ENCODE measurements around the gene TEX2.

Gene TEX2

DNA sequence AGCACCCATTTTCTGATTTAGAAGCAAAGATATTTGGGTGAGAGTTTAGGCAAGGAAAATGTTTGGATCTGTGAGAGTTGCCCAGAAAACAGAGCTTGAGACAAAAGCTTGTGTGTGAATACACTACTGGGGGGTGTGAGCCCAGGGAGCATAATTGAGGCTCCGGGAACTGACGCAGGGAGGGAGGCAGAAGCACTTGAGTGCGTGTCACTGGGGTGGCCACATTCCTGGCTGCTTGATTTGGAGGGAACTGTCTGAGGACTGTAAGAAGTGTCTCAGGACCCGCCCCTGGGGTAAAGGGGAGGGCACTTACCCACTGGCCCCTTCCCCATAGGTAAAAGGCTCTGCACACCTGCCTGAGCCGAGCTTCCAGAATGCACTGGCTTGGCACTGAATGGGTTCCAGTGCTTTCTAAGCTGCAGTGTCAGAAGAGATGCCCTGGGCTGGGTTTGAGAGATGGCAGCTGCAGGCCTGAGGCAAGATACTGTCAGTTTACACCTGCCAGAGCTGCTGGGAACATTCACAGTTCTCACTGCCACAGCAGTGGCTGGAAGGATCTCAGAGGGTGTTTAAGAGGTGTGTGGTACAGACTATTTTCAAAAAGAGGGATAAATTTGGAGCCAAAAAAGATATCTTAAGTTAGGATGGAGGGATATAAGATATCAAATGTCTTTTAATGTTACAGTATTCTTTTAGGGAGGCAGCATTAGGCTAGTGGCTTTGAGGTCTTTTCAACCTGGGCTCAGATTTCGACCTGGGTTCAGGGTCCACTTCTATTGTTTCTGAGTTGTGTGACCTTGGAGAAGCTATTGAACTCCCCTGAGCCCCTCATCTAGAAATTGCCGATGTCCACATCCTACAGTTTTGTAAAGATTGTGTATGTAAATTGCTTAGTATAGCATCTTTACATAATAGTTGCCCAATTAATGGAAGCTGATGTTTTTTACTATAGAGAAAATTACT lies 6.9 kb upstream of the TEX2 start:
- no peak for DNase-seq (ENCODE audit: low read depth)

DNA sequence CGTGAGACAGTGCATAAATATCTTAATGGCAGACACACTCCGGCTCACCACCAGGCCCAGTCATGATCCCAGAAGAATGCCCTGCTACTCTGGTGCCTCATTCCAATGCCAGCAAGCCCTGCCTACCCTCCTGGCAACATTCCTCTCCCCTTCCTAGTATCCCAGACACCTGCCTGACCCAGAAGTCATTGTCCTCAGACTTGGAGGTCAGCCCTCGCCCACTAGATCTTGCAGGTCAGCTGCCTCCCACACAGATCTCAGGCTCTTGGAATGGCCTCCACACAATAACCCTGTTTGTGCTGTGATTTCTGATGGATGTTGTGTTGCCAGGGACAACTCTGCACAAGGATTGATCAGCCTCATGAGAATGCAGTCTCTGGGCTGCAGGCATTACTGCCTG lies 1.8 kb upstream of the TEX2 start:
- no peak for DNase-seq (ENCODE audit: low read depth)

DNA sequence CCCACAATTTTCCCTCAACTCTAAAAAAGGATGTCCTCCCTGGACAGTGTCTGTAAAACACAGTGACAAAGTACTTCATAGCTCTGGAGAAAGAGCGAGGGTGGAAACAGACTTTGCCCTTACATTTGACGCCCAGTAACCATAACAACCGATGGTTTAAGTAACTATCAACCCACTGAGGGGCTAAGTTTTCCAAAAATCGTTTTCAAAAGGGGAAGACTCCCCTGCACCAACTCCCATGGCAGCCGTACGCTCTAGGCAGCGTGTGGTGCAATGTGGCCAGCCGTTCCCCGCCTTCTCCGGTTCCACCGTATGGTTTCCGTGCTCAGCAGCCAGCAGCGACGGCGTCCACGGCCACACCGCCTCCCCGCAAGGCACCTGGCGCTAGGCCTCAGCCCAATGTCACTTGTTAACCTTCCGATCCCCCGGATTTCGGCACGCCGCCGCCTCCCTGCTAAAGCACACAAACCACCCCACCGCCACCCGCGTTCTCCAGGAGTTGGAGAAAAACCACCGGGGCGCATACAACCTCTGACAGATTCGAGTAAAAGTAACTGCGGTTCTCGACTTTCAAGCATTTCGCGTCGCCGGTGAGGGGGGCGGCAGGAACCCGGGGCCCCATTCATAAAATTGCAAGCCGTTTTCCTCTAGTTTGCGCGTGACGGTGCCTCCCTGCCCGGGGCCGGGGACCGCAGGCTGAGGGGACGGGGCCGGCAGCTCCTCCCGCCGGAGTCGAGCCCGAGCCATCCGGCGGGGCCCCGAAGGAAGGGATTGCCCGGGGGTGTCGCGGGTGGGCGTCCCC lies 661 bp downstream of the TEX2 start:
- DNase-seq (ENCODE audit: low read depth), result peak; percentile 36

DNA sequence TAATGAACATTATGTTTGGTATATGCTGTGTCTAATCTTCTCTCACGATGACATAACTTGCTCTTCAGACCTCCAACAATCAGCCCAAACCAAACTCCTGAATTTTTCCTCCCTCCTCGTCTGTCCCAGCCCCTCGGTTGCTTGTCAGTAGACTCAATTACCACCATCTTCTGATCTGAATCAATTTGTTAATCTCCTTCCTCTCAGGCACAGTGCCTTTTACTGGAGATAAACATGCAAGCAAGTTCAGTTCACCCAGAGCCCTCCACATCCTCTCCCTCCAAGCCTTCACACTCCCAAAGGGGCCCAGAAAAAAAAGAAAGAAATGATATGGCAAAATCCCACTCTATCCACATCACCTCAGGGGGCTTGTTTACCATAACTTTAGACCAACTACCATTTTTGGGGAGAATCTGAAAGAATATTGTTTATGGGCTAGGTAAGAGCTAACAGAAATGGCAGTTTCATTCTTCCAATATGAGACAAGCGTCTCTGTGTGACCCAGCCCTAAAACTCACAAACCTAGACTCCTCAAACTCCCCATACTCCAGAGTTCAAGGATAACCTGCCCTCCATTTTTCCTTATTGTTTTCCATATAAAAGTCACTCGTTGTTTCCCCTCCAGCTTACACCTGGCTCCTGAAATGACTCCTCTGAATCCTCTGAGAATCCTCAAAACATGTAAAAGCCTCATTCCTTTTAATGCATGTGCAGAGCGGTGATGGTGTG lies 1.5 kb downstream of the TEX2 start:
- no peak for DNase-seq (ENCODE audit: low read depth)

DNA sequence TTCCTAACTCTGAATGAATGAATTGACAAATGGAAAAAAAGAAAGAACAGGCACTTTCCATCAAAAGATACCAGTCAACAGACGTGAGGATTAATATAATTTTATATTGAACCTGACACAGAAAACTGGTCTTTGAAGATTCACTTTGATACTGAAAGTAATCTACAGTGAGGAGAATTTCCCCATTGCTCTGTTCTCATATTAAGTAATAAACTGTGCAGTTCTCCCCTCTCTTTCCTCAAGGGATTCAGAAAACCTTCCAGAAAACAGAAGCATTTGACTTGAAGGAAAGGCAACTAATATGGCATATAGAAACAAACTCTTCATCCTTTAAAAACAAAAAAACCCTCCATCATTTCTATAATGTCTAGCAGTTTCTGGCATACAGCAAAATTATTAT lies 2.2 kb downstream of the TEX2 start:
- DNase-seq (ENCODE audit: low read depth), result no peak

DNA sequence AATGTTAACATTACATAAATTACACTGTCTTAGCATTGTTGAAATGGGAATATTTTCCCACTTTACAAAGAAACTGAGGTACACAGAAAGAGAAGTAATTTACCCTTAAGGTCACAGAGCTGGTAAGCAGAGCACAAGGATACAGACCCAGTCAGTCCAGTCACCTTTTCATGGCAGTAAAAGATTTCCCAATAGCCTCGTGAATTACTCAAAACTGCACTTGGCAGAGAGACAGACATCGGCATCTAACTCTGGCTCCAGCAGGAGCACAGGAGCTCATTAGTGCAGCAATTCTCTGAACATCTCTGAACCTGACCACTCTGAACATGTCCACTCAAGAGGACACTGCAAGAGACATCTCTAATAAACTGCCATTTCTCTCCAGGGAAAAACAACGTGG lies 3.1 kb downstream of the TEX2 start:
- DNase-seq (ENCODE audit: low read depth), result no peak

DNA sequence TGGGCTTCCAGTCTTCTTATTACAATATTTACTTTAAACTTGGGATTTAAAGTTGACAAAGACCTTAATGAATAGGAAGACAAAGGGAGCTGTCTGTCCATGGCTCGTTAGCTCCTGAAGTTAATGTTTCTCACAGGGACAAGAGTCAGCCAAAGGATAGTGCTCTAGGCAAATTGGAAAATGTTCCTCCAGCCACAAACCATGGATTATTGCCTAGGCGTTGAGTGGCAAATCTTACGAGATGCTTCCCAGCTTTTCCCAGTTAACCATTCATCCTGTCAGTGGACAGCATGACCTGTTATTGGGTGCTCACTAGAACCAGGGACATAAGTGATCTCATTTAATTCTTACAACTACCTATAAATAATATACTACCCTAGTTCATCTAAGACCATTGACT lies 3.6 kb downstream of the TEX2 start:
- DNase-seq (ENCODE audit: low read depth), result no peak

DNA sequence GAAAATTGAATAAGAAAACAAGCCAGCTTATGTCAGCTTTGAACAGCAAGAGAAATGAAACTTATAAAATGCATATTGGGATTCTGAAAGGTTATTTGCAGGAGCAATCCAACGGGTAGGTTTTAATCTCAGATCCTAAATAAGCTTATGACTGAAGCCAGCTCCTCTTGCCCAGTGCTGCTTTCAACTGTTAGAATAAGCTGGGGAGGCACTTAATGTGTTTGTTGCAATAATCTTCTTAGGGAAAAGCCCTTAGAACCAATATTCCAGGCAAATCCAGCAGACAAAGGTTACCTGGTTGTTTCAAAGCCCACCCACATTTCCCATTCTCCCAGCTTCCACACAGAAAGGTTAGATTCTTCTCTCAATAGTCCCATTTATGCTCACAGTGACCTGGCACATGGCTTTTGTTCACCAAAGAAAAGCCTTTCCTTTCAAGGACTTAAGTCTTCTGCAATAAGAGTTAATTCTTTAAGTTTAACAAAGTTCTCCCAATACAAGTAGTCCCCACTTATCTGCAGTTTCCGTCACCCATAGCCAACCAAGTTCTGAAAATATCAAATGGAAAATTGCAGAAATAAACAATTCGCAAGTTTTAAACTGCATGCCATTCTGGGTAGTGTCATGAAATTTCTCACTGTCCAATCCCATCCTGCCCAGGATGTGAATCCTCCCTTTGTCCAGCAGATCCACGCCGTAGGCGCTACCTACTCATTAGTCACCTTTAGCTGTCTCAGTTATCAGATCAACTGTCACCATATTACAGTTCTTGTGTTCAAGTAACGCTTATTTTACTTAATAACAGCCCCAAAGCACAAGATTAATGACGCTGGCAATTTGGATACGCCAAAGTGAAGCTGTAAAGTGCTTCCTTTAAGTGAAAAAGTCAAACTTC lies 5.9 kb downstream of the TEX2 start:
- DNase-seq (ENCODE audit: low read depth), result no peak

DNA sequence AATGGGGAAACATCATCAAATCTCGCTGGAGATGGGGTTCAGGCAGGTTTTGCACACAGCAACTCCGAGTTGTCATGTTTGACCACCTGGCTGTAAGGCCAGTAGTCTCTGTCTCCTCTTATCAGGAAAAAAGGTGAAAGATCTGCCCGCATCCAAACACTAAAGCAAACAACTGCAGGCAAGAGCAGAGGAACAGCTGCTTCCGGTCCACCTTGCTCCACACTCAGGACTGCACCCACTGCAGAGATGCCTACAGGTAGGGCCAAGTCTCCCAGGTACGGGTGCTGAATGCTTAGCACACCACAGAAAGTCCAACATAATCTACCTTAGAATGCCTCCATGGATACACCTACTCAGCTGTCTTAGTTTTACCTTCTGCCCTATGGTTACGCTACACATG lies 7.3 kb downstream of the TEX2 start:
- no peak for DNase-seq (ENCODE audit: low read depth)

DNA sequence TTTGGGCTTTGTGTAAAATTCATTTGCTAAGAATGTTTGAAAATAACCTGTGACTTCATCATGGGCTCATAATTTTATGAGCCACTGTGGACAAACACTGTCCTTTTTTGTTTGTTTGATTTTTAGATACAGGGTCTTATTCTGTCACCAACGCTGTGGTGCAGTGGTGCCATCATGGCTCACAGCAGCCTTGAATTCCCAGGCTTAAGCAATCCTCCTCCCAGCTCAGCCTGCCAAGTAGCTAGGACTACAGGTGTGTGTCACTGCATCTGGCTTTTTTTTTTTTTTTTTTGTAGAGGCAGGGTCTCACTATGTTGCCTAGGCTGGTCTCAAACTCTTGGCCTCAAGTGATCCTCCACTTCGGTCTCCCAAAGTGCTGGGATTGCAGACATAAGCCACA lies 8.3 kb downstream of the TEX2 start:
- DNase-seq (ENCODE audit: low read depth), result no peak

DNA sequence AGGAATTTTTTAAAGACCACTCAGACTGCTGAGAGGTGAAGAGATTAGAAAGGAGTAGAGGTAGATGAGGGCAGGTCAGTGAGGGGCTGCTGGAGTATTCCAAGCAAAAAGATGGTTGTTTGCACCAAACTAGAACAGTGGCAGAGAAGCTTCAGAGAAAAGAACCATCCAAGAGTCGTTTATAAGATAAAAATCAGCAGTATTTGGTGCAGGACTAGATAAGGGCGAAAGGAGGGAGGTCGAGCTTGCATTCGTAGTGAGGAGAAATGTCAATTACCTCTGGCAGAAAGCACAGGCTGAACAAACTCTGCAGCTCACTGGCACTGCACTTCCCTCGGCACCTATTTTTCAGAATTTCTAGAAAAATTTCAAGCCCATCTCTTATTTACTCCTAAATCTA lies 9.6 kb downstream of the TEX2 start:
- DNase-seq (ENCODE audit: low read depth), result no peak

DNA sequence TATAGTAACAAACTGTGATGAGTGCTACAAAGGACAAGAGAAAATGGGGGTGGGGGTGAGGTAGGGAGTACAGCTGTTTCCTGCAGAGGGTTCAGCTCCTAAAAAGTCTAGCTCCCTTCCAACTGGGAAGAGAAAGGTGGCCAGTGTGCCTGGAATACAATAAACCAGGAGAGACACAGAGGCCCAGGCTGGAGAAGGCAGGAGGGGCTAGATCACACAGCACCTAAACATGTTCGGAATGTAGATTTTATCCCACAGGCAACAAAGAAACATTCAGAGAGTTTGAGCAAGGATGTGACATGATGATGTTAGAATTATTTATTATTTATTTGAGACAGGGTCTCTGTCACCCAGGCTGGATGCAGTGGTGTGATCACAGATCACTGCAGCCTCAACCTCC lies 10.2 kb downstream of the TEX2 start:
- DNase-seq (ENCODE audit: low read depth), result no peak

DNA sequence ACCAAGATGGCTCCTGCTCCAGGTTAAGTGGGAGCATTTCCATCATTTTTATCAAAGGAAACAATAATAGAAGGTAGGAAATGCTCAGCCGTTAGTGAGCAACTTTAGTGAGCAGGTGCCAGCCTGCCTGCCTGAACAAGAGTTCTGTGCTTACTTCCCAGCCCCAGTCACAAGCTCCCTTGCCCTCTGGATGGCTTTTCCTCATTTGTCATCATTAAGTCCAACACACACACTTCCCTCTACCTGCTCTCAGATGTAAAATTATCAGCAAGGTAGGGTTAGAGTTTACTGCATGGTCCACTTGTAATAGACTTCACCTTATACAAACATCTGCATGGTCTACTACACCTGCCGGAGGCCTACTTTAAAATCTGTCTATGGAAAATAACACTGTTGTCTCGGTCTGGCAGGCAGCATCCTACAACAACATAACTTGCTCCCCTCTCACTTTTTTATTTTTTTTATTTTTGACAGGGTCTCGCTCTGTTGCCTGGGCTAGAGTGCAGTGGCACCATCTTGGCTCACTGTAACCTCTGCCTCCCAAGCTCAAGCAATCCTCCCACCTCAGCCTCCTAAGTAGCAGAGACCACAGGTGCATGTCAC lies 12.7 kb downstream of the TEX2 start:
- no peak for DNase-seq (ENCODE audit: low read depth)

DNA sequence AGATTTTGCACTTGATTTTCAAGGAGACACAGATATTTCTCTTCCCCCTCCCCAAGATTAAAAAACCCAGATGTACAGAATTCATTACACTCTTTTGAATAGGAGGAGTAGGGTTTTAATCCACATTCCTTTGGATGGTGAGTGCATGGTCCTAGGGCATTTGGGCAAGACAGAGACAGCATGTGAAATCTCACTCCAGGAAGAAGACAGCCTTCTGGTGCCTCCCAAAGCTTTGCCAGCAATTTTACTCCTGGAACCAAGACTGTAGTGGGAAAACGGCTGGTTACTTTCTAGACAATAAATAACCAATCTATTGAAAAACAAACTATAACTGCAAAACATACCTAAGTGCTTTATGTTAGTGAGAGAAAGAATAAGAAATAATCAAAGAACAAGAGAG lies 15.2 kb downstream of the TEX2 start:
- no peak for DNase-seq (ENCODE audit: low read depth)

DNA sequence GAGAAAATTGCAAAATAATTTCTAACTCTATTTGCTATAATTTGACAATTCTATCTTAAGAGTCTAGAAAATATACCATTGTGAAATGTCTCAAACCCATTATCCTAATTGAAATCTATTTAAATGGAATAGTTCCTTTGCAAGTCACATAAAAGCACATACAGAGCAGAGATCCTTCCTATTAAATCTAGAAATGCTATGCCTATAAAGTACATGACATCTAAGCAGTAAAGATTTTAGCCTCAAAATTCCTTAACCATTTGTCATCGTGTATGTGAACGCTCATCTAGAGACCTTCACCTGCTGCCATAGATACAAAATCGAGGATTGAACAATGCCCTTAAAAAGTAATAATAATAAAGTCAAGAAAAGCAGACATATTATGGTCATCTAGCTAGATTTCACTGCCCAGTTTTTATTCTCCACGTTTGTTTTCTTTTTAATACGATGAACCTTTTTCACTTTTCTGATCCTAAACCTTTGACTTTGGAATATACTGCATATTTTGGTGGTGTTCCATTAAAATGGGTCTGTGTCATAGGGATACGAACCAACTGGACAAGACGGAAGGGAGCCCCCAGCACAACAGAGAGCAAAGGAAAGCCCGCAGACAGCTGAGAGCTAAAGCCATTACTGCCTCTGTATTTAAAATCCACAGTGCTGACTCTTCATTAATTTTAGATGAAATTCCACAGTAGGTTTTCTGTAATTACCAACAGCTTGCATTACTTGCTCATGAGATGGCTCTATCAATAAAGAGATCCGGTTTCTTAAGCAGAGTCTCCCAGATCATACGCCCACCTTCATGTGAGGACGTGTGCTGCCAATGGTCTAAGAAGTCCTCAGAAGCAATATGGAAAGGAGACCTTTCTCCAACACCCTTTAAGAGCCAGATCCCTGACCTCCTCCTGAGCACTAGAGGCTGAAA lies 17.6 kb downstream of the TEX2 start:
- DNase-seq (ENCODE audit: low read depth), result no peak

DNA sequence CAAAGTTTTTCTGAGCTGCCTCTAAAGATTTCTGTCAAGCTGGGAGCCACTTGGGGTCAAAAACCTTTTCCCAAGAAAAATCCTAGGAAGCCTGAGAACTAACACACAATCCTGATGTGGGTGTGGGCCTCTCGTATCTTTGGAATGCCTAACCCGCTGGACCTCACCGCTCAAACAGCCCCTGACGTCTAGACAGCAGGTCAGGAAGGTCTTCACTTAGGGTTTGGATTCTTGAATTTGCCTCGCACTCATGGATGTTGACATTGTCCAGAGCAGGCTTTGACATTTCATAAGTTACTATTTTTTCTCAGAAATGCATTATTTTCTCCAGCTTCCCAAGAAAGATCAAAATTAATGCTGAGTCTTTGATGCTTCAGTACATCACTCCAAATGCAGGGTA lies 18.9 kb downstream of the TEX2 start:
- DNase-seq (ENCODE audit: low read depth), result no peak

DNA sequence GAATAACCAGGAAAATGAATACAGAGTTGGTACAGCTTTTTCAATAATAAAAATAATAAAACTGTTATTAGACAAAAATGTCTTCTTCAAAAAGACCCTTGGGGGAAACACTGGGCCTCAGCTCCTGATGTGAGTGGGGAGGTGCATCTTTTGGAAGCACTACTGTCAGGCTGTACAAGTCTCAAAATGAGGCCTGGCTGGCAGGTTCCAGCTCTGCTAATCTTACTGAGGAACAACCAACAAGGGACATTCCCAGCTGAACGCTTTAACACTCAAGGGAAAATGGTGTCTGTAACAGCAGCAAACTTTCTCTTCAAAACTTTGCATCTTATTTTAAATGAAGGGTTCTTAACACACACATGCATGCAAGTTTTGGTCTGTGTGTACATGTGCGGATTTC lies 19.7 kb downstream of the TEX2 start:
- no peak for DNase-seq (ENCODE audit: low read depth)

DNA sequence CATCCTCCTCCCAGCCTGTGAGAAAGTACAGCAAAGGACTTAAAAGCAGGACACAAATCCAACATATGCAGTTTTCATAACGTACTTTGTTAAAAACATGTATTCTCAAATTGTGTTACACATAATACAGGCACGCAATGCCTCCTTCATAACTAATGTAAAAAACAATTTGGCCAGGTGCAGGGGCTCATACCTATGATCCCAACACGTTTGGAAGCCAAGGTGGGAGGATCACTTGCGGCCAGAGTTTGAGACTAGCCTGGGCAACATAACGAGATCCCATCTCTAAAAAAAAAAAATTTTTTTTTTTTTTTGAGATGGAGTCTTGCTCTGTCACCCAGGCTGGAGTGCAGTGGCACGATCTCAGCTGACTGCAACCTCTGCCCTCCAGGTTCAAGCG lies 20.4 kb downstream of the TEX2 start:
- DNase-seq (ENCODE audit: low read depth), result no peak

DNA sequence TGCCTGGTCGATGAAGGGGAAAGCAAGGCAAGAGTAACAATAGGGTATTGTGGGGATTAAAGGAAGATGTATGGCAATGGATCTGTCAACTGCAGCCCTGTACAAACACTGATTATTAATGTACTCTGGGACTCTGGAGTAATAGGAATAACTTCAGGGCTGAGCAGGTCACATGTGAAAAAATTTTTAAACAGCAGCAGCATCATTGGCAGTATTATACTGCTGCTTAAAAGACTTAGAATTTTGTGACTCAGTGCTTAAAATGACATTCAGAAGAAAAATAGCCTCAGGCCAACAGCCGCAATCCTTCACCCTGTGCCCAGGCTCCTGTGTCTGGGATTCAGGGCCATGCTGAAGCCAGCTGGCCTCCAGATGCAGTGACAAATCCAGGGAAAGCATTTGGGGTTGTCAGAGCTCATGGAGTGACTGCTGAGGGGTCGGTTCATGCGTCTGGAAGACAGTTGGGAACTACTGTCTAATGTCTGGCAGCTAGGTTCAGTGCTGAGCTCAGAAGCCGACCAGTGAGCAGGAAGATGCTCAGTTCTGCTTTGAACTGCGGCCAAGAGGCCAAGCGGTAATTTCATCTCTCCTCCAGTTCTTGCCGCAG lies 22.2 kb downstream of the TEX2 start:
- DNase-seq (ENCODE audit: low read depth), result no peak

Data from activated T-helper 1 cell treated with Interleukin-2 at 50 U/mL for 16 hours (primary cell).